ENCODE results near the gene ATRNL1.

- TF ChIP-seq CTCF (IDR thresholded peaks at IDR 0.05), result no peak
- no peak for TF ChIP-seq POLR2A (IDR thresholded peaks at IDR 0.05)
Observed at GRCh38 chr10:115861864-115862263, 768.7 kb downstream of the ATRNL1 start.
